ENCODE results near the gene SOCS1. TPM values are rescaled to one million over a fixed set of nuclear protein-coding genes. Genes with fewer than 3 reads are reported as not detected.

SOCS1 gene
- total and polyA plus RNA-seq, 9 of the 15 experiments (the other 6 are each of a cell fraction or from before 2014, with no cell fraction given), result 0.04 to 7.5 (median 2.3) TPM

- TF ChIP-seq ZBTB33 (CRISPR knock-in tag; IDR thresholded peaks at IDR 0.05), result no peak
- no peak for TF ChIP-seq ZNF785 (CRISPR knock-in tag; IDR thresholded peaks at IDR 0.05)
- no peak for TF ChIP-seq NR2F6 (CRISPR knock-in tag; IDR thresholded peaks at IDR 0.05)
- no peak for TF ChIP-seq HCFC1 (IDR thresholded peaks at IDR 0.05; ENCODE audit: low read depth, low read length)
- TF ChIP-seq RBM17 (IDR thresholded peaks at IDR 0.05; ENCODE audit: borderline replicate concordance, low read depth, low read length), result no peak
- TF ChIP-seq ZNF592 (IDR thresholded peaks at IDR 0.05), result no peak
These were observed 47.0 kb upstream of the SOCS1 start (continued) for GRCh38 chr16:11302977-11303376.

Measured in K562 (cell line).